Trophoblast cell (in vitro differentiated cells and primary cell): ENCODE measurements around the gene ADAMTSL1.

Experiments
- DNase-seq, 2 donors: peaks; one replicate each; pipeline ENCODE4 v3.0.0-alpha.2; 2016
- H2AFZ ChIP-seq: 2 replicates; pipeline ENCODE4 v1.6.1; 2013; ENCODE audit warnings: low read length, moderate library complexity, mild to moderate bottlenecking; ENCODE audit not compliant: insufficient read depth, poor library complexity
- H2AK5ac ChIP-seq: 2 replicates; pipeline ENCODE4 v1.6.1; 2013; ENCODE audit warnings: mild to moderate bottlenecking, low read length
- H2BK120ac ChIP-seq: 2 replicates; pipeline ENCODE4 v1.6.1; 2013; ENCODE audit warnings: low read length, mild to moderate bottlenecking, moderate library complexity; ENCODE audit not compliant: insufficient read depth, poor library complexity
- H2BK12ac ChIP-seq: 2 replicates; pipeline ENCODE4 v1.6.1; 2013; ENCODE audit warnings: mild to moderate bottlenecking, low read length, moderate library complexity
- H2BK5ac ChIP-seq: 2 replicates; pipeline ENCODE4 v1.6.1; 2013; ENCODE audit warnings: low read length, low read depth, moderate library complexity, mild to moderate bottlenecking; ENCODE audit not compliant: poor library complexity
- H3K14ac ChIP-seq: 2 replicates; pipeline ENCODE4 v1.6.1; 2013; ENCODE audit warnings: mild to moderate bottlenecking, low read length
- H3K18ac ChIP-seq: 2 replicates; pipeline ENCODE4 v1.6.1; 2013; ENCODE audit warnings: mild to moderate bottlenecking, low read length
- H3K23ac ChIP-seq: 2 replicates; pipeline ENCODE4 v1.6.1; 2013; ENCODE audit warnings: low read length
- H3K27ac ChIP-seq: 2 replicates; pipeline ENCODE4 v1.5.1; 2013; ENCODE audit warnings: low read depth, mild to moderate bottlenecking, inconsistent platforms, low read length, moderate library complexity
- H3K27me3 ChIP-seq: 2 replicates; pipeline ENCODE4 v1.6.1; 2013; ENCODE audit warnings: inconsistent platforms, mild to moderate bottlenecking, low read length, moderate library complexity; ENCODE audit not compliant: insufficient read depth
- H3K36me3 ChIP-seq, 2 experiments: 1 replicate in 1 of 2; 2 replicates in 1 of 2; pipeline ENCODE4 v1.6.1; 2013; ENCODE audit warnings: low read length in 2 of 2, mild to moderate bottlenecking in 2 of 2, moderate library complexity in 1 of 2; ENCODE audit not compliant: insufficient read depth in 2 of 2, control insufficient read depth in 1 of 2
- H3K4ac ChIP-seq: 2 replicates; pipeline ENCODE4 v1.6.1; 2013; ENCODE audit warnings: low read depth, mild to moderate bottlenecking, low read length, moderate library complexity
- H3K4me1 ChIP-seq, 2 experiments: 1 replicate in 1 of 2; 2 replicates in 1 of 2; pipeline ENCODE4 v1.6.1; 2013; ENCODE audit warnings: low read length in 2 of 2, mild to moderate bottlenecking in 2 of 2, moderate library complexity in 1 of 2; ENCODE audit not compliant: insufficient read depth in 2 of 2, control insufficient read depth in 1 of 2
- H3K4me2 ChIP-seq: 2 replicates; pipeline ENCODE4 v1.6.1; 2013; ENCODE audit warnings: inconsistent platforms, mild to moderate bottlenecking, low read length, moderate library complexity
- H3K4me3 ChIP-seq: 2 replicates; pipeline ENCODE4 v1.5.1; 2013; ENCODE audit warnings: mild to moderate bottlenecking, low read depth, low read length, inconsistent platforms
- H3K79me1 ChIP-seq: one replicate; pipeline ENCODE4 v1.6.1; 2013; ENCODE audit warnings: low read length
- H3K79me2 ChIP-seq: 2 replicates; pipeline ENCODE4 v1.6.1; 2013; ENCODE audit warnings: low read length, mild to moderate bottlenecking; ENCODE audit not compliant: control insufficient read depth, insufficient read depth, poor library complexity
- H3K9ac ChIP-seq: 2 replicates; pipeline ENCODE4 v1.6.1; 2013; ENCODE audit warnings: mild to moderate bottlenecking, low read length
- H3K9me3 ChIP-seq: 2 replicates; pipeline ENCODE4 v1.6.1; 2013; ENCODE audit warnings: low read depth, mild to moderate bottlenecking, control low read depth, inconsistent platforms, low read length; ENCODE audit not compliant: insufficient read depth
- H4K12ac ChIP-seq: 2 replicates; pipeline ENCODE4 v1.6.1; 2013; ENCODE audit warnings: low read depth, mild to moderate bottlenecking, low read length, moderate library complexity
- H4K8ac ChIP-seq: 2 replicates; pipeline ENCODE4 v1.6.1; 2013; ENCODE audit warnings: low read depth, mild to moderate bottlenecking, low read length, moderate library complexity
- H4K91ac ChIP-seq: one replicate; pipeline ENCODE4 v1.6.1; 2013; ENCODE audit warnings: low read depth, mild to moderate bottlenecking, low read length, moderate library complexity
- WGBS: extraction: QIAGEN DNeasy Blood & Tissue Kit; methylation state at CpG from one replicate; pipeline ENCODE4 v1.1.7; 2013; ENCODE audit warnings: missing lambda C conversion rate; ENCODE audit not compliant: insufficient read length, insufficient coverage; ENCODE audit errors: extremely low coverage; 5-methylcytosine and 5-hydroxymethylcytosine counted together

The ADAMTSL1 gene

DNA sequence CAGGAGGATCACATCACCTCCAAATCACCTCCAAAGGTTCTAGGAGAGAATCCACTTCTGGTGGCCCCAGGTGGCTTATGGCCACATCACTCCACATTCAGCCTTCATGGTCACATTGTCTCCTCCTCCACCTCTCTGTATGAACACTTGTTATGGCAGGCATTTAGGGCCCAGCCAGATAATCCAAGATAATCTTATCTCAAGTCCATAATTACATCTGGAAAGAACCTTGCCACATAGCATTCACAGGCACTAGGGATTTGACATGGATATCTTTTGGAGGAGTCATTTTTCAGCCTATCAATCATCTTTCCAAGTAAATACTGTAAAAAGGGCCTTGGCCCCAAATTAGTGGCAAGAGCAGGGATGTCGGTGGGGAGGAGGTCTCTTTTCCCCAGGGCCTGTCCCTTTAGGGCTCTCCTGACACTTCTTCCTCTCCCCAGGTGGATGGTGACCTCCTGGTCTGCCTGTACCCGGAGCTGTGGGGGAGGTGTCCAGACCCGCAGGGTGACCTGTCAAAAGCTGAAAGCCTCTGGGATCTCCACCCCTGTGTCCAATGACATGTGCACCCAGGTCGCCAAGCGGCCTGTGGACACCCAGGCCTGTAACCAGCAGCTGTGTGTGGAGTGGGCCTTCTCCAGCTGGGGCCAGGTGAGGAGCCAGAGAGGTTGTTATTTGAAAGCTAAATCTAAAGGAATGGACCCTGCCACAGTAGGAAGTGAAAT lies 418.2 kb downstream of the ADAMTSL1 start:
- Histone ChIP-seq H4K8ac (no peak overlapping the region), H3K79me2 (no peaks in the 10 kb centered on the region), H4K12ac (no peak overlapping the region), H3K14ac (no peak overlapping the region), H2BK5ac (no peak overlapping the region), H3K36me3 (no peaks in the 10 kb centered on the region), H4K91ac (no peak overlapping the region), H2AFZ (no peak overlapping the region), H2BK120ac (no peak overlapping the region), H3K18ac (no peak overlapping the region), H3K4ac (no peak overlapping the region), H2BK12ac (no peak overlapping the region), H3K9me3 (peaks cover 9% of the 10 kb centered on the region), H3K4me3 (no peak overlapping the region), H3K27me3 (no peaks in the 10 kb centered on the region), H3K9ac (no peak overlapping the region), H3K4me1 (no peaks in the 10 kb centered on the region), H3K23ac (no peak overlapping the region), H3K4me2 (no peak overlapping the region), H3K79me1 (no peaks in the 10 kb centered on the region), H3K27ac (no peak overlapping the region), H2AK5ac (no peak overlapping the region)
- WGBS, result no CpG with 5 or more reads among the region's 5 CpGs
- peak; percentile 74 to 90 for DNase-seq

DNA sequence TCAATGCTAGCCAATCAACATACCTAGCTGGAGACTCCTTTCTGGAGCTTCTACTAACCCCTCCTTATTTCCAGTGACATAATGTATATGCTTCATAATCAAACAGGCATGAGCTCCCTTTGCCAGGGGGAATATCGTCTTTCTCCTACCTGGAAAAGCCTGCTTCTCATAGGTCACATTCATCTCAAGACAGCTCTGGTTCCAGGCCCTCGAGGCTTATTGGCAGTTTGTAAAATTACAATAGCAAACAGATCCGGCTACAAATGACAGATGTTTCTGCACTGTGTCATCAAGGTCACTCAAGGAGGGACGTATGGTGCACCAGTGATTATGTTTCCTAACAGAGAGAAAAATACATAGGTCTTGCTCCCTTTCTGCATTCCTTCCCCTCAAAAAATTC lies 419.1 kb downstream of the ADAMTSL1 start:
- H3K27me3 ChIP-seq, result no peaks in the 10 kb centered on the region
- no peak overlapping the region for H3K23ac ChIP-seq
- no peaks in the 10 kb centered on the region for H3K79me1 ChIP-seq
- no CpG with 5 or more reads among the region's 4 CpGs for WGBS
- no peak overlapping the region for H3K9ac ChIP-seq
- no peak overlapping the region for H2BK120ac ChIP-seq
- no peak overlapping the region for H3K27ac ChIP-seq
- peaks cover 12% of the 10 kb centered on the region for H3K9me3 ChIP-seq
- no peak overlapping the region for H4K8ac ChIP-seq
- H3K36me3 ChIP-seq, result no peaks in the 10 kb centered on the region
- H4K12ac ChIP-seq, result no peak overlapping the region
- no peak overlapping the region for H3K4me2 ChIP-seq
- H3K79me2 ChIP-seq, result no peaks in the 10 kb centered on the region
- H2AK5ac ChIP-seq, result no peak overlapping the region
- no peak overlapping the region for H3K18ac ChIP-seq
- no peaks in the 10 kb centered on the region for H3K4me1 ChIP-seq
- H2BK5ac ChIP-seq, result no peak overlapping the region
- H2BK12ac ChIP-seq, result no peak overlapping the region
- peak; percentile 76 to 78 for DNase-seq
- H2AFZ ChIP-seq, result no peak overlapping the region
- H4K91ac ChIP-seq, result no peak overlapping the region
- no peak overlapping the region for H3K4ac ChIP-seq
- no peak overlapping the region for H3K4me3 ChIP-seq
- no peak overlapping the region for H3K14ac ChIP-seq

DNA sequence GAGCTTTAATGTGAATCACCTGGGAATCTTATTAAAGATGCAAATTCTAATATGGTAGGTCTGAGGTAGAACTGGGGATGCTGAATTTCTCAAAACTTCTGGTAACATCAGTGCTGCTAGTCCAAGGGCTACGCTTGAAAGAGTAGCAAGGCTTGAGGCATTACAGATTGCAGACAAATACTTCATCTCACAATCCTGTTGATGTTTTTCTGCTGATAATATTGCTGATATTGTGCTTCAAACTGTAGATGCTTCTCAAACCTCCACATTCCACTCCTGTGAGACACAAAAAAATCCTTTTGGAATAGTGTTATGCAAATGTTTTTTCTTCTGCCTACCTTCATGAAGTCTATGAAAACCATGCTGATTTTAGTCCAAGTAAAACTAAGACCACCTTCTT lies 419.5 kb downstream of the ADAMTSL1 start:
- Histone ChIP-seq H3K23ac (no peak overlapping the region), H3K36me3 (no peaks in the 10 kb centered on the region), H4K12ac (no peak overlapping the region), H3K9me3 (peaks cover 12% of the 10 kb centered on the region), H3K4me2 (no peak overlapping the region), H4K8ac (no peak overlapping the region), H3K4me3 (no peak overlapping the region), H2AFZ (no peak overlapping the region), H3K79me1 (no peaks in the 10 kb centered on the region), H3K79me2 (no peaks in the 10 kb centered on the region), H3K4ac (no peak overlapping the region), H3K18ac (no peak overlapping the region), H2AK5ac (no peak overlapping the region), H3K4me1 (no peaks in the 10 kb centered on the region), H2BK12ac (no peak overlapping the region), H3K14ac (no peak overlapping the region), H3K9ac (no peak overlapping the region), H3K27ac (no peak overlapping the region), H2BK5ac (no peak overlapping the region), H2BK120ac (no peak overlapping the region), H4K91ac (no peak overlapping the region), H3K27me3 (no peaks in the 10 kb centered on the region)
- peak; percentile 54 to 90 for DNase-seq
- WGBS, result no CpG with 5 or more reads among the region's 1 CpG

DNA sequence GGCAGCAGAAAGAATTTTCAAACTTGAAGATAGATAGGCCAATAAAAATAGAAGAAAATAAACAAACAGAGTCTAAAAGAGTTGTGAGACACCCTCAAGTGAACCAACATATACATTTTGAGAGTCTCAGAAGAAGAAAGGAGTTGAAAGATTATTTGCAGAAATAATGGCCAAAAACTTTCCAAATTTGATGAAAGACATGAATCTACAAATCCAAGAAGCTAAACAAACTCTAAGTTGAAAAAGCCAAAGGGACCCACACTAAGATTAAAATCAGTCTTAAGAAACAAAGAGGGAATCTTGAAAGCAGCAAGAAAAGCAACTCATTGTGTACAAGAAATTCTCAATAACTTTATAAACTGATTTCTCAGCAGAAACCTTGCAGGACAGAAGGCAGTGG lies 422.1 kb downstream of the ADAMTSL1 start:
- no peak overlapping the region for H2BK12ac ChIP-seq
- DNase-seq, result no peak
- H3K18ac ChIP-seq, result no peak overlapping the region
- H2AK5ac ChIP-seq, result no peak overlapping the region
- H2BK120ac ChIP-seq, result no peak overlapping the region
- no peak overlapping the region for H3K23ac ChIP-seq
- H4K91ac ChIP-seq, result no peak overlapping the region
- peaks cover 10% of the 10 kb centered on the region for H3K9me3 ChIP-seq
- H3K4ac ChIP-seq, result no peak overlapping the region
- H3K4me3 ChIP-seq, result no peak overlapping the region
- H3K4me1 ChIP-seq, result no peaks in the 10 kb centered on the region
- H4K8ac ChIP-seq, result no peak overlapping the region
- H3K79me2 ChIP-seq, result no peaks in the 10 kb centered on the region
- H3K4me2 ChIP-seq, result no peak overlapping the region
- no peak overlapping the region for H2AFZ ChIP-seq
- H3K14ac ChIP-seq, result no peak overlapping the region
- H3K27ac ChIP-seq, result no peak overlapping the region
- H3K36me3 ChIP-seq, result no peaks in the 10 kb centered on the region
- no peak overlapping the region for H2BK5ac ChIP-seq
- H4K12ac ChIP-seq, result no peak overlapping the region
- H3K27me3 ChIP-seq, result no peaks in the 10 kb centered on the region
- H3K9ac ChIP-seq, result no peak overlapping the region
- no peaks in the 10 kb centered on the region for H3K79me1 ChIP-seq
